ENCODE results near the gene SERPINB10. TPM values are rescaled to one million over a fixed set of nuclear protein-coding genes. Genes with fewer than 3 reads are reported as not detected.

The SERPINB10 gene
- polyA plus RNA-seq, 2 of the 4 experiments (the other 2 are of a cell fraction), result not detected

GRCh38 chr18:63869374-63869773 is 38.4 kb upstream of the SERPINB10 start:
- no peak for ATAC-seq
- Histone ChIP-seq H3K4me3 (no peak overlapping the region), H3K4me1 (no peaks in the 10 kb centered on the region), H3K9me3 (no peaks in the 10 kb centered on the region), H3K27ac (no peak overlapping the region), H3K4me2 (no peak overlapping the region)
- FAIRE-seq, result no peak
- 66% methylated on average over 9 of the region's 9 CpGs for WGBS (ENCODE audit: missing lambda C conversion rate)
- ChIA-PET CTCF (no interaction called here), POLR2A (no interaction called here)
- TF ChIP-seq NFE2L2 (conservative IDR thresholded peaks at IDR 0.05; ENCODE audit: low read length) (no peak), KDM5A (IDR thresholded peaks at IDR 0.05) (no peak), SMC3 (IDR thresholded peaks at IDR 0.05) (no peak), ZC3H11A (IDR thresholded peaks at IDR 0.05) (no peak), PBX3 (IDR thresholded peaks at IDR 0.05) (no peak), EP300 (IDR thresholded peaks at IDR 0.05) (no peak), RAD21 (conservative IDR thresholded peaks at IDR 0.05 in 1 of 2, IDR thresholded peaks at IDR 0.05 in 1 of 2) (no peak), BCL3 (IDR thresholded peaks at IDR 0.05) (no peak), MAZ (IDR thresholded peaks at IDR 0.05; ENCODE audit: borderline replicate concordance, low read depth, low read length) (no peak), ESRRA (IDR thresholded peaks at IDR 0.05; ENCODE audit: borderline replicate concordance, low read length) (no peak), SREBF2 (IDR thresholded peaks at IDR 0.05) (no peak), NR3C1 (IDR thresholded peaks at IDR 0.05) (no peak), RNF2 (IDR thresholded peaks at IDR 0.05; ENCODE audit: borderline replicate concordance, low read depth) (no peak), ELK1 (IDR thresholded peaks at IDR 0.05; ENCODE audit: low read depth, low read length) (no peak)
- no peak for DNase-seq (ENCODE audit: low read depth in 1 of 2, low spot score in 1 of 2)

GRCh38 chr18:63869851-63870250 is 37.9 kb upstream of the SERPINB10 start:
- FAIRE-seq (no peak), ATAC-seq (no peak), DNase-seq (ENCODE audit: low read depth in 1 of 2, low spot score in 1 of 2) (no peak)
- Histone ChIP-seq H3K4me1 (no peaks in the 10 kb centered on the region), H3K9me3 (no peaks in the 10 kb centered on the region), H3K27ac (no peak overlapping the region), H3K4me3 (no peak overlapping the region), H3K4me2 (no peak overlapping the region)
- ChIA-PET CTCF (no interaction called here), POLR2A (no interaction called here)
- 44% methylated on average over 3 of the region's 3 CpGs for WGBS (ENCODE audit: missing lambda C conversion rate)
- TF ChIP-seq KDM1A (IDR thresholded peaks at IDR 0.05; ENCODE audit: low read depth), result no peak
- TF ChIP-seq HOXB5 (CRISPR knock-in tag; IDR thresholded peaks at IDR 0.05), result no peak
- no peak for TF ChIP-seq MAFK (IDR thresholded peaks at IDR 0.05; ENCODE audit: partially characterized antibody)
- TF ChIP-seq NPAS2 (CRISPR knock-in tag; IDR thresholded peaks at IDR 0.05; ENCODE audit: borderline replicate concordance), result no peak
- no peak for TF ChIP-seq RNF2 (IDR thresholded peaks at IDR 0.05; ENCODE audit: borderline replicate concordance, low read depth)
- no peak for TF ChIP-seq FOSB (CRISPR knock-in tag; IDR thresholded peaks at IDR 0.05)
- no peak for TF ChIP-seq HOXA7 (CRISPR knock-in tag; IDR thresholded peaks at IDR 0.05)
- TF ChIP-seq BCL3 (IDR thresholded peaks at IDR 0.05), result no peak
- TF ChIP-seq USF2 (IDR thresholded peaks at IDR 0.05), result no peak
- TF ChIP-seq RCOR1 (IDR thresholded peaks at IDR 0.05; ENCODE audit: low read depth, low read length), result no peak
- no peak for TF ChIP-seq ESRRA (IDR thresholded peaks at IDR 0.05; ENCODE audit: borderline replicate concordance, low read length)
- no peak for TF ChIP-seq REST (IDR thresholded peaks at IDR 0.05)
- no peak for TF ChIP-seq PBX3 (IDR thresholded peaks at IDR 0.05)
